ENCODE measurements around the gene ZNF780A. TPM values are rescaled to one million over a fixed set of nuclear protein-coding genes. Genes with fewer than 3 reads are reported as not detected.
A peak's percentile ranks its signal among the peaks of the same experiment; 100 is the strongest.
"Not testable (repeated sequence)": the region's sequence is repeated elsewhere in the genome, so short reads cannot be mapped to it uniquely, and the experiment has no call there.

ZNF780A gene
- 14.3 TPM for polyA plus RNA-seq (2013, experiment 1 of 4)
- polyA plus RNA-seq (2013, experiment 2 of 4) = 15.1 TPM
- polyA plus RNA-seq (2013, experiment 3 of 4) = 10.9 TPM
- 15.5 TPM for polyA plus RNA-seq (2013, experiment 4 of 4)

GRCh38 chr19:40090241-40091204 lies at the start of gene ZNF780A:
Gene ZNF780A, minus strand, starts transcription at chr19:40090943. Its CDS starts 6,190 bp downstream, at chr19:40084753.
- Histone ChIP-seq H3K9me3 (ENCODE audit: control insufficient read depth, low read length) (no peaks in the 10 kb centered on the region), H3K4me1 (ENCODE audit: control insufficient read depth, insufficient read depth, low read length) (peaks cover 6% of the 10 kb centered on the region), H3K4me3 (ENCODE audit: insufficient read depth, low read depth, low read length) (peak within 1 kb of the TSS; percentile 78), H3K27ac (ENCODE audit: insufficient read depth, low read depth, low read length, poor library complexity, severe bottlenecking) (peak within 1 kb of the TSS; percentile 75), H3K27me3 (ENCODE audit: control insufficient read depth, insufficient read depth, low read length, poor library complexity, severe bottlenecking) (no peaks in the 10 kb centered on the region), H3K36me3 (ENCODE audit: control insufficient read depth, insufficient read depth, low read length) (no peaks in the 10 kb centered on the region)
- 0 to 1% methylated on average over 47 of the region's 47 CpGs for WGBS, 2 experiments

- WGBS, 2 experiments = 43% methylated on average over 7 of the region's 7 CpGs
- Histone ChIP-seq H3K27me3 (ENCODE audit: control insufficient read depth, insufficient read depth, low read length, poor library complexity, severe bottlenecking) (no peaks in the 10 kb centered on the region), H3K4me1 (ENCODE audit: control insufficient read depth, insufficient read depth, low read length) (no peaks in the 10 kb centered on the region), H3K27ac (ENCODE audit: insufficient read depth, low read depth, low read length, poor library complexity, severe bottlenecking) (no peak overlapping the region), H3K9me3 (ENCODE audit: control insufficient read depth, low read length) (no peaks in the 10 kb centered on the region), H3K4me3 (ENCODE audit: insufficient read depth, low read depth, low read length) (no peak overlapping the region), H3K36me3 (ENCODE audit: control insufficient read depth, insufficient read depth, low read length) (no peaks in the 10 kb centered on the region)
Measured at GRCh38 chr19:40139533-40140287, 49.0 kb upstream of the ZNF780A start.

DNA sequence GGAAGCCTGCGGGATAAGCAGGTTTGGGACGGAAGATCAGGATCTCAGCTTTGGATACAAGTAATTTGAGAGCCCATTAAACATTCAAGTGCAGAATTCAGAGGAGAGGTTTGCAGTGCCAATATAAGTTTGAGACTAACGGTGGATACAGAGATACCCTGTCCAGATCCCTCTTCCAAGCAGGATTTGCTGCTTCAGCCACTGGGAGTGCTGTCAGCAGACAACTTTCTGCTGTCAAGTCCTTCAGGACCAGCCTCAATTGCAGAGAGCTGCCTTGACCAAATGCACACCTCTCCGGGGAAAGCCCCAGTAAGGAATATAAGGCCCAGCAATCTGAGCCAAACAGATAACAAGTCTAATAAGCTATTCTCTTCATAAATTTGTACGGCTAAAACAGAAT lies 46.1 kb upstream of the ZNF780A start:
- Histone ChIP-seq H3K27ac (ENCODE audit: insufficient read depth, low read depth, low read length, poor library complexity, severe bottlenecking) (no peak overlapping the region), H3K4me3 (ENCODE audit: insufficient read depth, low read depth, low read length) (no peak overlapping the region), H3K36me3 (ENCODE audit: control insufficient read depth, insufficient read depth, low read length) (no peaks in the 10 kb centered on the region), H3K9me3 (ENCODE audit: control insufficient read depth, low read length) (no peaks in the 10 kb centered on the region), H3K4me1 (ENCODE audit: control insufficient read depth, insufficient read depth, low read length) (no peaks in the 10 kb centered on the region), H3K27me3 (ENCODE audit: control insufficient read depth, insufficient read depth, low read length, poor library complexity, severe bottlenecking) (no peaks in the 10 kb centered on the region)
- WGBS, 2 experiments = 81 to 84% methylated on average over 5 of the region's 5 CpGs

DNA sequence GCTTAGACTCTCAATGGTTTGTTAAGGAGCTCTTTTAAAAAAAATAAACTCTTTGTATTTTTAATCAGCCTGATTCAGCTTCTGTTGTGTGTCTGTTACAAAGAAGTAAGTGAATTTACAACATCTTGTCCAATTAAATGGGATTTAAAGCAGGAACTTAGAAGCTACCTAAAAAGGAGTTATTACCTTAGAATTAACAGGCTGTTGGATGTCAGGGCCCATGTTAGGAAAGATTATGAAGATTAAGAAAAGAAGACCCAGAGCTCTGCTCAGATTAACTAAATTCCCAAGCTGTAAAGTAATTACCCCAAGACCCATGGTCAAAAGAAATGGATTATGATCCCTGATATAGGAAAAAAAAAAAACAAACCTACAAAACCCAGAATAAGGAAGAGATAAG lies 44.1 kb upstream of the ZNF780A start:
- Histone ChIP-seq H3K9me3 (ENCODE audit: control insufficient read depth, low read length) (no peaks in the 10 kb centered on the region), H3K27ac (ENCODE audit: insufficient read depth, low read depth, low read length, poor library complexity, severe bottlenecking) (no peak overlapping the region)

GRCh38 chr19:40133491-40133890 lies 42.7 kb upstream of the ZNF780A start:
- Histone ChIP-seq H3K4me3 (ENCODE audit: insufficient read depth, low read depth, low read length) (no peak overlapping the region), H3K27me3 (ENCODE audit: control insufficient read depth, insufficient read depth, low read length, poor library complexity, severe bottlenecking) (no peaks in the 10 kb centered on the region), H3K36me3 (ENCODE audit: control insufficient read depth, insufficient read depth, low read length) (no peaks in the 10 kb centered on the region), H3K9me3 (ENCODE audit: control insufficient read depth, low read length) (no peaks in the 10 kb centered on the region), H3K27ac (ENCODE audit: insufficient read depth, low read depth, low read length, poor library complexity, severe bottlenecking) (no peak overlapping the region), H3K4me1 (ENCODE audit: control insufficient read depth, insufficient read depth, low read length) (no peaks in the 10 kb centered on the region)
- 83 to 87% methylated on average over 1 of the region's 1 CpG for WGBS, 2 experiments

More for the DNA sequence above, 44.1 kb upstream of the ZNF780A start:
- Histone ChIP-seq H3K4me3 (ENCODE audit: insufficient read depth, low read depth, low read length) (no peak overlapping the region), H3K27me3 (ENCODE audit: control insufficient read depth, insufficient read depth, low read length, poor library complexity, severe bottlenecking) (no peaks in the 10 kb centered on the region), H3K36me3 (ENCODE audit: control insufficient read depth, insufficient read depth, low read length) (no peaks in the 10 kb centered on the region), H3K4me1 (ENCODE audit: control insufficient read depth, insufficient read depth, low read length) (no peaks in the 10 kb centered on the region)

GRCh38 chr19:40130013-40130412 lies 39.3 kb upstream of the ZNF780A start:
- no peaks in the 10 kb centered on the region for H3K9me3 ChIP-seq (ENCODE audit: control insufficient read depth, low read length)
- no peaks in the 10 kb centered on the region for H3K4me1 ChIP-seq (ENCODE audit: control insufficient read depth, insufficient read depth, low read length)
- H3K27me3 ChIP-seq (ENCODE audit: control insufficient read depth, insufficient read depth, low read length, poor library complexity, severe bottlenecking) = no peaks in the 10 kb centered on the region
- no peak overlapping the region for H3K27ac ChIP-seq (ENCODE audit: insufficient read depth, low read depth, low read length, poor library complexity, severe bottlenecking)
- no peaks in the 10 kb centered on the region for H3K36me3 ChIP-seq (ENCODE audit: control insufficient read depth, insufficient read depth, low read length)
- no peak overlapping the region for H3K4me3 ChIP-seq (ENCODE audit: insufficient read depth, low read depth, low read length)

- Histone ChIP-seq H3K9me3 (ENCODE audit: control insufficient read depth, low read length) (no peaks in the 10 kb centered on the region), H3K4me3 (ENCODE audit: insufficient read depth, low read depth, low read length) (no peak overlapping the region), H3K27me3 (ENCODE audit: control insufficient read depth, insufficient read depth, low read length, poor library complexity, severe bottlenecking) (no peaks in the 10 kb centered on the region), H3K36me3 (ENCODE audit: control insufficient read depth, insufficient read depth, low read length) (no peaks in the 10 kb centered on the region), H3K27ac (ENCODE audit: insufficient read depth, low read depth, low read length, poor library complexity, severe bottlenecking) (no peak overlapping the region), H3K4me1 (ENCODE audit: control insufficient read depth, insufficient read depth, low read length) (no peaks in the 10 kb centered on the region)
- 70 to 85% methylated on average over 2 to 3 of the region's 3 CpGs for WGBS, 2 experiments
Measured at GRCh38 chr19:40129425-40129824, 38.7 kb upstream of the ZNF780A start.

DNA sequence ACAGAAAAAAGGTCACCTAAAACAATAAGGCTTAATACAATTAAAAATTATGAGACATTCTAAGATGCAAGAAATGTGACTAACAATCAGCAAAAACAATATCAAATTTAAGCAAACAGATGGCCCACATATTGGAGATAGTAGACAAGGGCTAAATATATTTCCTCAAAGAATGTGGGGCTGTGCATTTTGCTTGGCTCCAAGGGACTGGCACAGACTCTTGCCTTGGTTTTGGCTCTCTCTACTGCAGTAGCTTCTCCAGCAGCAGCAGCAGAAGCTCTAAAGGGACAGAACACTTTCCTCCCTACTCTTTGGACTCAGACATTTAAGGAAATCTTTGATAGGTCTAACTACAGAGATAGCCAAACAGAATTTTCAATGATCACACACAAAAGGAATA lies 38.2 kb upstream of the ZNF780A start:
- Histone ChIP-seq H3K36me3 (ENCODE audit: control insufficient read depth, insufficient read depth, low read length) (no peaks in the 10 kb centered on the region), H3K4me1 (ENCODE audit: control insufficient read depth, insufficient read depth, low read length) (no peaks in the 10 kb centered on the region), H3K27me3 (ENCODE audit: control insufficient read depth, insufficient read depth, low read length, poor library complexity, severe bottlenecking) (no peaks in the 10 kb centered on the region), H3K27ac (ENCODE audit: insufficient read depth, low read depth, low read length, poor library complexity, severe bottlenecking) (no peak overlapping the region), H3K4me3 (ENCODE audit: insufficient read depth, low read depth, low read length) (no peak overlapping the region), H3K9me3 (ENCODE audit: control insufficient read depth, low read length) (no peaks in the 10 kb centered on the region)

DNA sequence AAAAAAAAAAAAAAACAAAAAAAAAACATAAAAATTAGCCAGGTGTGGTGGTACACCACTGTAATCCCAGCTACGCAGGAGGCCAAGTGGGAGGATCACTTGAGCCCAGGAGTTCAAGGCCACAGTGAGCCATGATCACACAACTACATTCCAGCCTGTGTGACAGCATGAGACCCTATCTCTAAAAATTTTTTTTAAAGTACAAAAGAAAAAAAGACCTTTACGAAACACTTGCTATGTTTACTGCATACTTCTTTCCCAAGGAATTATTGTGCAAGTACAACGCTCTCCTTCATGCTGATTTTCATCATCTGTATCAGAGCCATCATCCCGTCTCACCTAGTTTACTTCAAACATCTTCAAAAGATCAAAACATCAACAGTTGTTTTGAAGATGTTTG lies 28.6 kb upstream of the ZNF780A start:
- Histone ChIP-seq H3K36me3 (ENCODE audit: control insufficient read depth, insufficient read depth, low read length) (no peaks in the 10 kb centered on the region), H3K4me3 (ENCODE audit: insufficient read depth, low read depth, low read length) (no peak overlapping the region)
- WGBS, 2 experiments = 88 to 93% methylated on average over 4 of the region's 4 CpGs

DNA sequence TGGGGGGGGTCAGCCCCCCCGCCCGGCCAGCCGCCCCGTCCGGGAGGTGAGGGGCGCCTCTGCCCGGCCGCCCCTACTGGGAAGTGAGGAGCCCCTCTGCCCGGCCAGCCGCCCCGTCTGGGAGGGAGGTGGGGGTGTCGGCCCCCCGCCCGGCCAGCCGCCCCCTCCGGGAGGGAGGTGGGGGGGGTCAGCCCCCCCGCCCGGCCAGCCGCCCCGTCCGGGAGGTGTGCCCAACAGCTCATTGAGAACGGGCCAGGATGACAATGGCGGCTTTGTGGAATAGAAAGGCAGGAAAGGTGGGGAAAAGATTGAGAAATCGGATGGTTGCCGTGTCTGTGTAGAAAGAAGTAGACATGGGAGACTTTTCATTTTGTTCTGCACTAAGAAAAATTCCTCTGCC lies 27.9 kb upstream of the ZNF780A start:
- not testable (repeated sequence) for H3K4me1 ChIP-seq (ENCODE audit: control insufficient read depth, insufficient read depth, low read length); H3K27ac ChIP-seq (ENCODE audit: insufficient read depth, low read depth, low read length, poor library complexity, severe bottlenecking); H3K36me3 ChIP-seq (ENCODE audit: control insufficient read depth, insufficient read depth, low read length); H3K27me3 ChIP-seq (ENCODE audit: control insufficient read depth, insufficient read depth, low read length, poor library complexity, severe bottlenecking); H3K4me3 ChIP-seq (ENCODE audit: insufficient read depth, low read depth, low read length); H3K9me3 ChIP-seq (ENCODE audit: control insufficient read depth, low read length)
- WGBS, 2 experiments = 95 to 96% methylated on average over 10 to 15 of the region's 25 CpGs

More for the DNA sequence above, 28.6 kb upstream of the ZNF780A start:
- H3K27ac ChIP-seq (ENCODE audit: insufficient read depth, low read depth, low read length, poor library complexity, severe bottlenecking) = no peak overlapping the region
- H3K4me1 ChIP-seq (ENCODE audit: control insufficient read depth, insufficient read depth, low read length) = no peaks in the 10 kb centered on the region
- H3K27me3 ChIP-seq (ENCODE audit: control insufficient read depth, insufficient read depth, low read length, poor library complexity, severe bottlenecking) = no peaks in the 10 kb centered on the region
- no peaks in the 10 kb centered on the region for H3K9me3 ChIP-seq (ENCODE audit: control insufficient read depth, low read length)

Data from ectodermal cell (in vitro differentiated cells).